WERI-Rb-1 (cell line): ENCODE data around the gene ENO1.
A peak's percentile ranks its signal among the peaks of the same experiment; 100 is the strongest.
"Not testable (repeated sequence)": the region's sequence is repeated elsewhere in the genome, so short reads cannot be mapped to it uniquely, and the experiment has no call there.

Experiments used
- DNase-seq: peaks from one replicate; pipeline ENCODE4 v3.0.0-alpha.2; 2020
- H3K27ac ChIP-seq: fragments of 250-450 bp; sonication (Bioruptor Pico); 2 replicates; pipeline ENCODE4 v1.5.1; 2020; ENCODE audit warnings: mild to moderate bottlenecking, moderate library complexity
- H3K27me3 ChIP-seq: fragments of 250-450 bp; sonication (Bioruptor Pico); 2 replicates; pipeline ENCODE4 v1.5.1; 2021; ENCODE audit warnings: mild to moderate bottlenecking, low read depth, moderate library complexity; ENCODE audit not compliant: insufficient read depth, severe bottlenecking
- H3K36me3 ChIP-seq: fragments of 250-450 bp; sonication (Bioruptor Pico); 2 replicates; pipeline ENCODE4 v1.5.1; 2020; ENCODE audit warnings: mild to moderate bottlenecking, moderate library complexity
- H3K4me3 ChIP-seq: 2 replicates; pipeline ENCODE4 v1.5.1; 2011; ENCODE audit warnings: low read depth, mild to moderate bottlenecking, control low read depth, low read length
- H3K9me3 ChIP-seq: fragments of 250-450 bp; sonication (Bioruptor Pico); 2 replicates; pipeline ENCODE4 v1.5.1; 2021; ENCODE audit warnings: mild to moderate bottlenecking, moderate library complexity; ENCODE audit not compliant: severe bottlenecking
- TF ChIP-seq, protein P1 (sequence below): IDR thresholded peaks from 2 replicates; pipeline ENCODE4 v1.5.1; 2011; ENCODE audit warnings: low read depth, mild to moderate bottlenecking, control low read depth, inconsistent platforms, low read length

Gene ENO1

DNA sequence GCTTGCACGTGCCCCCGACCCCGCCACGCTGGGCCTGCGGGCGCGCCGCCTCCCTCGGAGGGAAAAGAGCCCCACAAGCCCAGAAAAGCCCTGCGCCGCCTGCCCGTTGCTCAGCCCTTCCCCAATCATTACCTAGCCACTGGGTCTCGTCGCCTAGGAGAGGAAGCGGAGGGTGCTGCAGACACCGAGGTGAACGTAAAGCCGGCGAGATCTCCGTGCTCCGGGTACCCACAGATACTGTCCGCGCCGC, at the start of gene ENO1:
TSS of gene ENO1 (minus strand) at position 239 of the 250 bp plus-strand sequence. CDS start 3,778 bp downstream, outside the sequence.
- Histone ChIP-seq H3K36me3 (peaks cover 49% of the 10 kb centered on the region), H3K27me3 (no peaks in the 10 kb centered on the region)

GRCh38 chr1:8926707-8927694, 48.5 kb upstream of the ENO1 start:
- no peaks in the 10 kb centered on the region for H3K9me3 ChIP-seq

More for the DNA sequence above, at the start of gene ENO1:
- H3K9me3 ChIP-seq, result no peaks in the 10 kb centered on the region
- H3K27ac ChIP-seq, result peak within 1 kb of the TSS; percentile 95
- no peak for DNase-seq
- H3K4me3 ChIP-seq, result peak within 1 kb of the TSS; percentile 82
- TF ChIP-seq, protein P1, sequence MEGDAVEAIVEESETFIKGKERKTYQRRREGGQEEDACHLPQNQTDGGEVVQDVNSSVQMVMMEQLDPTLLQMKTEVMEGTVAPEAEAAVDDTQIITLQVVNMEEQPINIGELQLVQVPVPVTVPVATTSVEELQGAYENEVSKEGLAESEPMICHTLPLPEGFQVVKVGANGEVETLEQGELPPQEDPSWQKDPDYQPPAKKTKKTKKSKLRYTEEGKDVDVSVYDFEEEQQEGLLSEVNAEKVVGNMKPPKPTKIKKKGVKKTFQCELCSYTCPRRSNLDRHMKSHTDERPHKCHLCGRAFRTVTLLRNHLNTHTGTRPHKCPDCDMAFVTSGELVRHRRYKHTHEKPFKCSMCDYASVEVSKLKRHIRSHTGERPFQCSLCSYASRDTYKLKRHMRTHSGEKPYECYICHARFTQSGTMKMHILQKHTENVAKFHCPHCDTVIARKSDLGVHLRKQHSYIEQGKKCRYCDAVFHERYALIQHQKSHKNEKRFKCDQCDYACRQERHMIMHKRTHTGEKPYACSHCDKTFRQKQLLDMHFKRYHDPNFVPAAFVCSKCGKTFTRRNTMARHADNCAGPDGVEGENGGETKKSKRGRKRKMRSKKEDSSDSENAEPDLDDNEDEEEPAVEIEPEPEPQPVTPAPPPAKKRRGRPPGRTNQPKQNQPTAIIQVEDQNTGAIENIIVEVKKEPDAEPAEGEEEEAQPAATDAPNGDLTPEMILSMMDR, result no peak

GRCh38 chr1:8925960-8926359, 47.5 kb upstream of the ENO1 start:
- Histone ChIP-seq H3K27me3 (no peaks in the 10 kb centered on the region), H3K9me3 (no peaks in the 10 kb centered on the region), H3K4me3 (no peak overlapping the region), H3K27ac (no peak overlapping the region), H3K36me3 (no peaks in the 10 kb centered on the region)
- DNase-seq, result no peak
- TF ChIP-seq, protein P1, result no peak

More at GRCh38 chr1:8926707-8927694, 48.5 kb upstream of the ENO1 start:
- H3K27me3 ChIP-seq, result no peaks in the 10 kb centered on the region
- no peak for DNase-seq
- no peak overlapping the region for H3K4me3 ChIP-seq
- no peaks in the 10 kb centered on the region for H3K36me3 ChIP-seq
- no peak overlapping the region for H3K27ac ChIP-seq
- TF ChIP-seq, protein P1, result no peak

DNA sequence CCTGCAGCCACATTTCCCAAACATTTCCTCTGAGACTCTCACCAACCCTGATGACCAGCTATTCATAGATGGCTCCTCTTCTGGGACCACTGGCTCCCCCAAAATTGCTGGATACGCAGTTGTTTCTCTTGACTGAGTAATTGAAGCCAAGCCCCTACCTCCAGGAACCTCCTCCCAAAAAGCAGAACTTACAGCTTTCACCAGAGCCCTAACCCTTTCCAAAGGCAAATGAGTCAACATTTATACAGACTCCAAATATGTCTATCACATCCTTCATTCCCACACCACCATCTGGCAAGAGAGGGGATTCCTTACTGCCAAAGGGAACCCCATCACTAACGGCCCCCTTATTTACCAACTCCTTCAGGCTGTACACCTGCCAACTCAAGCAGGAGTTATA, 46.9 kb upstream of the ENO1 start:
- no peaks in the 10 kb centered on the region for H3K36me3 ChIP-seq
- no peak overlapping the region for H3K27ac ChIP-seq
- no peak overlapping the region for H3K4me3 ChIP-seq
- no peaks in the 10 kb centered on the region for H3K27me3 ChIP-seq
- TF ChIP-seq, protein P1, result no peak
- DNase-seq, result no peak
- no peaks in the 10 kb centered on the region for H3K9me3 ChIP-seq

GRCh38 chr1:8922962-8923361, 44.5 kb upstream of the ENO1 start:
- Histone ChIP-seq H3K9me3 (no peaks in the 10 kb centered on the region), H3K36me3 (no peaks in the 10 kb centered on the region), H3K4me3 (no peak overlapping the region), H3K27ac (no peak overlapping the region), H3K27me3 (no peaks in the 10 kb centered on the region)
- DNase-seq, result no peak
- TF ChIP-seq, protein P1, result no peak

DNA sequence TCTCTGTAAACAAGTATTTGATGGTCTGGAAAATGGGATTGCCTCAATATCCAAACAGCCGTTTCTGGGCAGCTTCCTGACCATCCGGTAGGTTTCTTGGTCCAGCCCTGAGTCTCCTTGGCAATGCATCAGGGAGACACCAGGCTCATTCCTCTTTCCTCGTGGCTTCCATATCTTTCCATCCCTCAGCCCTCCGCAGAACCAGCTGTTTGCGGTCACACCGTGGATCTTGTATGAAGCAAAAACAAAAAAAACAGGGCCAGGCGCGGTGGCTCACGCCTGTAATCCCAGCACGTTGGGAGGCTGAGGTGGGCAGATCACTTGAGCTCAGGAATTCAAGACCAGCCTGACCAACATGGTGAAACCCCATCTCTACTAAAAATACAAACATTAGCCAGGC, 39.0 kb upstream of the ENO1 start:
- H3K4me3 ChIP-seq, H3K27me3 ChIP-seq, H3K27ac ChIP-seq, H3K9me3 ChIP-seq, DNase-seq, H3K36me3 ChIP-seq: not testable (repeated sequence)
